Motor neuron (in vitro differentiated cells): Measurements from ENCODE around the gene NAV3. TPM values are rescaled to one million over a fixed set of nuclear protein-coding genes. Genes with fewer than 3 reads are reported as not detected.

Experiments
- ATAC-seq, 8 experiments: fragments of 200-7000 bp; cut with Tn5 transposase; replicated peaks in 6 of 8; 2 replicates each; pipeline ENCODE4 v1.8.0; 2021; ENCODE audit warnings: mild to moderate bottlenecking in 8 of 8, moderate library complexity in 8 of 8
- H3K27ac ChIP-seq, 2 donors: fragments of 250-450 bp; sonication (Bioruptor Pico); 2 replicates each; pipeline ENCODE4 v1.9.0; 2021; ENCODE audit warnings: antibody characterized with exemption in 2 of 2, mild to moderate bottlenecking in 2 of 2, moderate library complexity in 1 of 2
- H3K4me1 ChIP-seq, 2 donors: fragments of 250-450 bp; sonication (Bioruptor Pico); replicated peaks in 1 of 2; 2 replicates each; pipeline ENCODE4 v1.6.1; 2021; ENCODE audit warnings: antibody characterized with exemption in 2 of 2, mild to moderate bottlenecking in 2 of 2, moderate library complexity in 1 of 2
- H3K4me3 ChIP-seq, 5 donors: fragments of 250-450 bp; sonication (Bioruptor Pico); 2 replicates each; pipeline ENCODE4 v1.9.0; 2021; ENCODE audit warnings: antibody characterized with exemption in 5 of 5, mild to moderate bottlenecking in 5 of 5, moderate library complexity in 4 of 5
- WGBS, 10 experiments: fragments of 450-650 bp; shearing (Covaris generic); methylation state at CpG; one replicate each; pipeline ENCODE4 v1.0.0; 2022; 5-methylcytosine and 5-hydroxymethylcytosine counted together
- in situ Hi-C, 9 experiments: fragments of 400-800 bp; cut with MboI; loops; one replicate each; pipeline ENCODE4 v1.15.0; 2021; ENCODE audit warnings: low sequenced_read_pairs in 9 of 9, low pct_unique_long_range_greater_than_20kb in 2 of 9; ENCODE audit not compliant: unreplicated experiment in 9 of 9
- total RNA-seq, 8 experiments: library from RNA; unstranded; fragments of 300-600 nt; gene quantifications; 2 replicates each; pipeline versions ENCODE4 v1.2.3 to v1.2.4, GENCODE V29; 2022

The NAV3 gene
- total RNA-seq, 8 experiments from 2014 or later, result 2.4 to 92.5 (median 48.4) TPM

GRCh38 chr12:77916276-77916675, 85.6 kb downstream of the NAV3 start:
- ATAC-seq, result no peak
- WGBS, 10 experiments, result 25 to 93% (median 59%) methylated on average over 2 of the region's 2 CpGs; no CpG with 5 or more reads in 1 of the 10 experiments
- Histone ChIP-seq H3K27ac (no peak overlapping the region), H3K4me1 (peaks cover 7 to 23% of the 10 kb centered on the region in 2 donors), H3K4me3 (no peak overlapping the region)
- in situ Hi-C loops, result loop anchor here in 1 of 9 experiments (25.0 kb wide), 1 partner anchor 179 kb away; no protein-coding TSS in a partner anchor

DNA sequence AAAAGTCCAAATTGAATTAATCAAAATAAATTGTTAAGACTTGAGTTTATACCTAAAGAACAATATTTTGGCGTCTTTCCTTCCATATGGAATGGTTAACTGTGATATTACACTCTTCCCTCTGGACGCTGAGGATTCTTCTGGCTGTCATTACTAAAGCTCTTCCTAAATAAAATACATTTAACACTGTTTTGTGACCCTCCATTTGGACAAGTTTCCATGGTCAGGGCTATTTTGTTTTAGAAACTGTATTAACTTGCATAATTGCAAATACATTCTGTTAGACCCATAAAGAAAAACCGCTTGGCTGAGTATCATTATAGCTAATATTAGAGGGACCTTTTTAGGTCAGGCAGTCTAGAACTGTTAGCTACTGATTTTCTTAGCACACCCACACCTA, 87.4 kb downstream of the NAV3 start:
- H3K27ac ChIP-seq, result no peak overlapping the region
- 67 to 100% (median 77%) methylated on average over 1 to 3 of the region's 3 CpGs; no CpG with 5 or more reads in 1 of the 10 experiments for whole genome bisulfite sequencing, 10 experiments
- ATAC-seq, result no peak
- in situ Hi-C loops, result loop anchor here in 1 of 9 experiments (25.0 kb wide), 1 partner anchor 181 kb away; no protein-coding TSS in a partner anchor
- H3K4me1 ChIP-seq, result peaks cover 7 to 23% of the 10 kb centered on the region in 2 donors
- no peak overlapping the region for H3K4me3 ChIP-seq

DNA sequence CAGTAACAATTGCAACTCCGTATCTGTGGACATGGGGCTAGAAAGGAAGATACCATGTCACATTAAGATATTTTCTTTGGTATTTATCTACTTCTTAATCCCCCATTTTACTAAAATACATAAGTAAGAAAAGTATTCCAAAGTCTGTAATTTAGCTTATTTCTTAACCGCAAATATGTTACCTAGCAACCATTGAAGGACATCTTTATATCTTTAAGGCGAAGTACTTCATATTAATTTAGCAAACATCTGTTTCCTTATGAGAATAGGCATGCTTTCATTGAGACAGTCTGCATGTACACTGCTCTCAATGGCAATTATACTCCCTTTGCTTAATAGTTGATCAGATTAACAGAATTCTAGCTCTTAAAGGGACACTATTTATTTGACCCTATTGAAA, 88.8 kb downstream of the NAV3 start:
- no peak for ATAC-seq
- in situ Hi-C loops, result loop anchor here in 1 of 9 experiments (25.0 kb wide), 1 partner anchor 182 kb away; no protein-coding TSS in a partner anchor
- H3K4me3 ChIP-seq, result no peak overlapping the region
- H3K4me1 ChIP-seq, result peaks cover 7 to 20% of the 10 kb centered on the region in 2 donors
- no peak overlapping the region for H3K27ac ChIP-seq
- 75 to 100% (median 89%) methylated on average over 1 to 3 of the region's 3 CpGs; no CpG with 5 or more reads in 1 of the 10 experiments for WGBS, 10 experiments

DNA sequence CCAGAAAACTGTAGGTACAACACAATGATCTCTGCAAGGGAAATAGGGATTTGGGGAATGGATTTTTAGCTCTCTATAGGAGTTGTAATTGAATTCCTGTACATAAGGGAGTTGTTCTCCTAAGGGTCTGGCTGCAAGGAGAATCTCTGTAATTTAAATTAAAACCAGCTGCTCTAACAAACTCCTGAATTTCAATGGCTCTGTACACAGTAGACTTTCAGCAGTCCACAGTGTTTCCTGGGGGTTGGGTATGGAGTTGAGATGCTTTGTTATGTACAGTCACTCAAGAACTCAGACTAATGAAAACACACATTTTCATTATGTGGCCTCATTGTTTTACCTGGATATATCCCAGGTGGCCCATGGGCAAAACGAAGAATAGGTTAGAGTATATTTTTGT, 93.2 kb downstream of the NAV3 start:
- 29 to 80% (median 50%) methylated on average over 1 of the region's 1 CpG; no CpG with 5 or more reads in 5 of the 10 experiments for WGBS, 10 experiments

GRCh38 chr12:77924703-77925102, 94.0 kb downstream of the NAV3 start:
- ATAC-seq, result peak in 3 of 8 experiments; percentile 14 to 31 (median 29)
- peaks cover 0 to 2% of the 10 kb centered on the region in 2 donors for H3K4me1 ChIP-seq
- WGBS, 10 experiments, result 0 to 100% (median 85%) methylated on average over 1 to 2 of the region's 2 CpGs
- H3K4me3 ChIP-seq, result no peak overlapping the region
- no peak overlapping the region for H3K27ac ChIP-seq
- in situ Hi-C loops, result loop anchor here in 2 of 9 experiments (10.0 to 25.0 kb wide), 2 partner anchors 187 to 190 kb away; no protein-coding TSS in a partner anchor

More for the DNA sequence above, 93.2 kb downstream of the NAV3 start:
- in situ Hi-C loops, result loop anchor here in 2 of 9 experiments (10.0 to 25.0 kb wide), 2 partner anchors 187 to 189 kb away; no protein-coding TSS in a partner anchor
- H3K4me1 ChIP-seq, result peaks cover 0 to 5% of the 10 kb centered on the region in 2 donors
- ATAC-seq, result peak in 4 of 8 experiments; percentile 17 to 80 (median 64)
- H3K27ac ChIP-seq, result no peak overlapping the region
- H3K4me3 ChIP-seq, result no peak overlapping the region

- WGBS, 10 experiments, result 0 to 4% (median 0%) methylated on average over 1 to 5 of the region's 6 CpGs; no CpG with 5 or more reads in 2 of the 10 experiments
- no peaks in the 10 kb centered on the region for H3K4me1 ChIP-seq
- no peak overlapping the region for H3K4me3 ChIP-seq
- no peak overlapping the region for H3K27ac ChIP-seq
- ATAC-seq, result peak; percentile 86 to 100 (median 100)
- in situ Hi-C loops, result loop anchor here in 1 of 9 experiments (10.0 kb wide), 1 partner anchor 191 kb away; no protein-coding TSS in a partner anchor
Observed at GRCh38 chr12:77925536-77926108, 94.9 kb downstream of the NAV3 start.

GRCh38 chr12:77928078-77928477, 97.4 kb downstream of the NAV3 start:
- Histone ChIP-seq H3K4me1 (no peaks in the 10 kb centered on the region), H3K27ac (no peak overlapping the region), H3K4me3 (no peak overlapping the region)
- WGBS, 10 experiments, result 60 to 100% (median 87%) methylated on average over 1 to 8 of the region's 8 CpGs; no CpG with 5 or more reads in 3 of the 10 experiments
- in situ Hi-C loops, result loop anchor here in 1 of 9 experiments (10.0 kb wide), 1 partner anchor 193 kb away; no protein-coding TSS in a partner anchor
- no peak for ATAC-seq

DNA sequence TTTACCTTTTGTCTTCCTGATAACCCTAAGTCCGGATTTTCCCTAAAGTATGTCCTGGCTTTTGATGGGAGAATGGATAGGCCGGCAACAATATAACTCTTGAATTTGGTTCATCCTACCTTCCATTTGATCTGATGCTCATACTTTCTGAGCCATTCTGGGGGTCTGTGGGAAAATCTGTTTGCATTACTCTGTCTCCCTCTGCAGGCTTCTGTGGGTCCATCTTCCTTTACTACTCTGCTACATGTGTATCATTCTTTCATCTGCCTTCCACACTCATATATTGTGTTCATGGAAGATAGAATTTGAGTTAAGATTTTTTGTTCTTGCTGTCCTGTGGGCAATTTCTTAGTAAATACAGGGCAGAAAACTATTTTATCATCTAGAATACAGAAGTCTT, 101.5 kb downstream of the NAV3 start:
- H3K4me1 ChIP-seq, result no peaks in the 10 kb centered on the region
- ATAC-seq, result no peak
- no peak overlapping the region for H3K27ac ChIP-seq
- 85 to 100% (median 100%) methylated on average over 1 to 2 of the region's 2 CpGs; no CpG with 5 or more reads in 2 of the 10 experiments for WGBS, 10 experiments
- no peak overlapping the region for H3K4me3 ChIP-seq
- in situ Hi-C loops, result loop anchor here in 1 of 9 experiments (10.0 kb wide), 1 partner anchor 207 kb away; no protein-coding TSS in a partner anchor

GRCh38 chr12:77938301-77938700, 107.6 kb downstream of the NAV3 start:
- no peak for ATAC-seq
- no peak overlapping the region for H3K4me3 ChIP-seq
- in situ Hi-C loops, result loop anchor here in 1 of 9 experiments (10.0 kb wide), 1 partner anchor 214 kb away; no protein-coding TSS in a partner anchor

DNA sequence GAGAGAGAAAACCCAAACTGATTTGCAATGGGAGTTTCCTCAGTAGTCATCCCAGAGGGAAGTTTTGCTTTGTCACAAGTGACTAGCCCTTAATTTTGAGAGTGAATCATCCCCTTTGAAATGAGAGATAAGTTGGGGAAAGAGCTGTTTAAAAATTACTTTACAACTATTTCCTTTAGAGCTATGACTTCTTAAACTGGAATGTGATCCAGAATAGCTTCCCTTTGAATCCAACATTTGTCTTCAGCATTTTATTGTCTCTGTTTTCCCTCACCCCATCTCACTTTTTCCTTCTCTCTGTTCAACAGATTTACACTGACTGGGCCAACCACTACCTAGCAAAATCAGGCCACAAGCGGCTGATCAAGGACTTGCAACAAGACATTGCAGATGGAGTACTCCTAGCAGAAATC, 109.3 kb downstream of the NAV3 start:
- H3K4me1 ChIP-seq, result peaks cover 0 to 2% of the 10 kb centered on the region in 2 donors
- H3K27ac ChIP-seq, result no peak overlapping the region
- 0 to 100% (median 80%) methylated on average over 1 of the region's 1 CpG; no CpG with 5 or more reads in 3 of the 10 experiments for WGBS, 10 experiments
- no peak overlapping the region for H3K4me3 ChIP-seq
- peak in 3 of 8 experiments; percentile 35 to 83 (median 81) for ATAC-seq
- in situ Hi-C loops, result no loop called here

More at GRCh38 chr12:77938301-77938700, 107.6 kb downstream of the NAV3 start:
- Histone ChIP-seq H3K4me1 (peaks cover 0 to 2% of the 10 kb centered on the region in 2 donors), H3K27ac (no peak overlapping the region)

GRCh38 chr12:77940567-77940966, 109.9 kb downstream of the NAV3 start:
- Histone ChIP-seq H3K4me1 (peaks cover 0 to 2% of the 10 kb centered on the region in 2 donors), H3K4me3 (no peak overlapping the region), H3K27ac (no peak overlapping the region)
- in situ Hi-C loops, result no loop called here
- peak in 3 of 8 experiments; percentile 40 to 53 (median 42) for ATAC-seq
- 0 to 88% (median 3%) methylated on average over 1 to 2 of the region's 2 CpGs; no CpG with 5 or more reads in 2 of the 10 experiments for WGBS, 10 experiments

GRCh38 chr12:77941401-77941800, 110.7 kb downstream of the NAV3 start:
- Histone ChIP-seq H3K4me1 (peaks cover 0 to 2% of the 10 kb centered on the region in 2 donors), H3K27ac (no peak overlapping the region), H3K4me3 (no peak overlapping the region)
- in situ Hi-C loops, result no loop called here
- 13 to 100% (median 84%) methylated on average over 1 of the region's 1 CpG; no CpG with 5 or more reads in 2 of the 10 experiments for WGBS, 10 experiments
- no peak for ATAC-seq

DNA sequence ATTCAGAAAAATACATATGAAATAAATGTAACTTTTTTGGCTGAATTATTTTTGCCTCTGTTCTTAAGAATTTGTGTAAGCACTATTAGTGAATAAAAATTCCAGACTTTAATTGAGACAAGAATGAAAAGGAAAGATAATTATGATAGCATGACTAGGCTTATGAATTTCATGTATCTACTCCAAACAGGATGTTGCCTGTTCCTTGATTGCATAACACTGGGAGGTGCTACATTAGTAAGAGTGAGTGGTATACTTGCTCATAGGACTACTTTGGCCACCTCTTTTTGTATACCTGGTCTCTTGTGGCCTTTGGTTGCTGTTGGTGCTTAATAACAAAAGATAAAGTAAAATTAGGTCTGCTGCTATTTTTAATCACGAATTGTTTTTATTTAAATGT, 112.8 kb downstream of the NAV3 start:
- peak in 2 of 8 experiments; percentile 49 to 66 for ATAC-seq
- in situ Hi-C loops, result no loop called here
- Histone ChIP-seq H3K27ac (no peak overlapping the region), H3K4me1 (peaks cover 0 to 8% of the 10 kb centered on the region in 2 donors), H3K4me3 (no peak overlapping the region)
- 0 to 100% (median 67%) methylated on average over 1 of the region's 1 CpG; no CpG with 5 or more reads in 1 of the 10 experiments for WGBS, 10 experiments
